NCI-H1417 (cell line): Measurements from ENCODE around the gene SHMT2.

Source experiments
- DNase-seq, 3 experiments: peaks; one replicate each; lab custom pipeline; 2025; lab: John Stamatoyannopoulos, UW

The SHMT2 gene

GRCh38 chr12:57215065-57215464, 14.4 kb upstream of the SHMT2 start:
- no peak for DNase-seq

- DNase-seq: peak in 2 of 3 experiments; percentile 48 to 49
Measured at GRCh38 chr12:57215668-57216013, 13.9 kb upstream of the SHMT2 start.

GRCh38 chr12:57216014-57216911, 13.2 kb upstream of the SHMT2 start, which contains the start of gene NXPH4:
TSS of gene NXPH4 (plus strand) at chr12:57216794. CDS start at chr12:57216970, 176 bp downstream.
- DNase-seq: peak; percentile 22 to 73 (median 58)

GRCh38 chr12:57216921-57217879, 12.3 kb upstream of the SHMT2 start:
- DNase-seq: peak in 2 of 3 experiments; percentile 64 to 65

GRCh38 chr12:57218030-57218853, 11.3 kb upstream of the SHMT2 start:
- no peak for DNase-seq

- DNase-seq: no peak
Measured at GRCh38 chr12:57219205-57219992, 10.1 kb upstream of the SHMT2 start.

- DNase-seq: peak in 2 of 3 experiments; percentile 30 to 58
Measured at GRCh38 chr12:57219993-57220754, 9.3 kb upstream of the SHMT2 start.

GRCh38 chr12:57220770-57221168, 8.7 kb upstream of the SHMT2 start:
- DNase-seq: no peak

GRCh38 chr12:57221169-57221917, 8.2 kb upstream of the SHMT2 start:
- DNase-seq: peak in 1 of 3 experiments; percentile 22

GRCh38 chr12:57222286-57223190, 7.0 kb upstream of the SHMT2 start:
- peak in 2 of 3 experiments; percentile 22 to 50 for DNase-seq

- DNase-seq: no peak
Measured at GRCh38 chr12:57223191-57224165, 6.0 kb upstream of the SHMT2 start.

GRCh38 chr12:57224278-57224972, 5.1 kb upstream of the SHMT2 start:
- DNase-seq: no peak

- DNase-seq: peak; percentile 45 to 82 (median 71)
Measured at GRCh38 chr12:57224973-57225679, 4.4 kb upstream of the SHMT2 start.

- no peak for DNase-seq
Measured at GRCh38 chr12:57225680-57226210, 3.8 kb upstream of the SHMT2 start.

- DNase-seq: peak in 2 of 3 experiments; percentile 67 to 72
Measured at GRCh38 chr12:57226588-57227314, 2.8 kb upstream of the SHMT2 start.
